IMR-90 (cell line): ENCODE data around the gene CISTR.

Source experiments
- MAFK ChIP-seq: IDR thresholded peaks from 2 replicates; pipeline ENCODE4 v1.6.1; 2012; ENCODE audit warnings: low read depth, low read length, improper control_type of control experiment
- POLR2A ChIP-seq: IDR thresholded peaks from 2 replicates; pipeline ENCODE4 v1.6.1; 2012; ENCODE audit warnings: mild to moderate bottlenecking, low read depth, low read length
- TF ChIP-seq, protein P1 (sequence below): conservative IDR thresholded peaks from 2 replicates; pipeline ENCODE4 v1.5.1; 2012; ENCODE audit warnings: mild to moderate bottlenecking, low read depth, low read length, improper control_type of control experiment

DNA sequence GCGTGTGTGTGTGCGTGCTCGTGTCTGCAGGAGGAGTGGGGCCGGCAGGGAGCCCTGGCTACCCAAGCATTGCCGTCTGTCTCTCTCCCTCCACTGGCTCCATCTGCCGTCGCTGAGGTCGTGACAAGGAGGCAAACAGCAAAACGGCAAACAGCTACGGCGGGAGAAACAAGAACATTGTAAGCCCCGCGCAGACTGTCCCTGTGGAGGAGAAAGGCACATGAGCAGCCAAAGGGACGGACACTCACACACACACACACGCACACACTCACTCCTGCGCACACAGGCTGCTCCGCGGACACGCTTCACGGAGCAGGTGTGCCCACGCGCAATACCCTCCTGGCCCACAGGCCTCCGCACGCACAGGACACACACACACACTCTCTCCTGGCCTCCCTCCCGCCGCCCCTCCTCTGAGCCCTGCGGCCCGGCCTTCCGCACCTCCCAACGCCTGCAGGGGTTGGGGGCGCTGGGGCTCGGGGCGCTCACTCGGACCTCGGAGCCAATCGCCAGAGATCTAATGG lies 905 bp downstream of the CISTR start:
- TF ChIP-seq MAFK (no peak), POLR2A (no peak)
- TF ChIP-seq, protein P1, sequence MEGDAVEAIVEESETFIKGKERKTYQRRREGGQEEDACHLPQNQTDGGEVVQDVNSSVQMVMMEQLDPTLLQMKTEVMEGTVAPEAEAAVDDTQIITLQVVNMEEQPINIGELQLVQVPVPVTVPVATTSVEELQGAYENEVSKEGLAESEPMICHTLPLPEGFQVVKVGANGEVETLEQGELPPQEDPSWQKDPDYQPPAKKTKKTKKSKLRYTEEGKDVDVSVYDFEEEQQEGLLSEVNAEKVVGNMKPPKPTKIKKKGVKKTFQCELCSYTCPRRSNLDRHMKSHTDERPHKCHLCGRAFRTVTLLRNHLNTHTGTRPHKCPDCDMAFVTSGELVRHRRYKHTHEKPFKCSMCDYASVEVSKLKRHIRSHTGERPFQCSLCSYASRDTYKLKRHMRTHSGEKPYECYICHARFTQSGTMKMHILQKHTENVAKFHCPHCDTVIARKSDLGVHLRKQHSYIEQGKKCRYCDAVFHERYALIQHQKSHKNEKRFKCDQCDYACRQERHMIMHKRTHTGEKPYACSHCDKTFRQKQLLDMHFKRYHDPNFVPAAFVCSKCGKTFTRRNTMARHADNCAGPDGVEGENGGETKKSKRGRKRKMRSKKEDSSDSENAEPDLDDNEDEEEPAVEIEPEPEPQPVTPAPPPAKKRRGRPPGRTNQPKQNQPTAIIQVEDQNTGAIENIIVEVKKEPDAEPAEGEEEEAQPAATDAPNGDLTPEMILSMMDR, result no peak
